NCI-H69 (cell line): ENCODE measurements around the gene CD28.
"Not testable (repeated sequence)": the region's sequence is repeated elsewhere in the genome, so short reads cannot be mapped to it uniquely, and the experiment has no call there.

Experiments used
- DNase-seq: peaks from one replicate; lab custom pipeline; 2025; lab: John Stamatoyannopoulos, UW

CD28 gene

GRCh38 chr2:203784710-203785270, 78.4 kb downstream of the CD28 start:
- not testable (repeated sequence) for DNase-seq

GRCh38 chr2:203785391-203786110, 79.1 kb downstream of the CD28 start:
- DNase-seq: not testable (repeated sequence)

GRCh38 chr2:203786549-203787351, 80.3 kb downstream of the CD28 start:
- DNase-seq: peak; percentile 5

GRCh38 chr2:203787979-203788378, 81.5 kb downstream of the CD28 start:
- no peak for DNase-seq
